IPS-18c (cell line): ENCODE measurements around the gene PSD4.

ENCODE experiments used
- H3K4me3 ChIP-seq: 2 replicates; pipeline ENCODE4 v1.7.0; 2013; ENCODE audit warnings: low read depth, mild to moderate bottlenecking, low read length, moderate library complexity; ENCODE audit not compliant: insufficient read depth
- H3K9me3 ChIP-seq: one replicate; pipeline ENCODE4 v1.6.1; 2013; ENCODE audit warnings: mild to moderate bottlenecking, low read length, moderate library complexity; ENCODE audit not compliant: control insufficient read depth, insufficient read depth

Gene PSD4

DNA sequence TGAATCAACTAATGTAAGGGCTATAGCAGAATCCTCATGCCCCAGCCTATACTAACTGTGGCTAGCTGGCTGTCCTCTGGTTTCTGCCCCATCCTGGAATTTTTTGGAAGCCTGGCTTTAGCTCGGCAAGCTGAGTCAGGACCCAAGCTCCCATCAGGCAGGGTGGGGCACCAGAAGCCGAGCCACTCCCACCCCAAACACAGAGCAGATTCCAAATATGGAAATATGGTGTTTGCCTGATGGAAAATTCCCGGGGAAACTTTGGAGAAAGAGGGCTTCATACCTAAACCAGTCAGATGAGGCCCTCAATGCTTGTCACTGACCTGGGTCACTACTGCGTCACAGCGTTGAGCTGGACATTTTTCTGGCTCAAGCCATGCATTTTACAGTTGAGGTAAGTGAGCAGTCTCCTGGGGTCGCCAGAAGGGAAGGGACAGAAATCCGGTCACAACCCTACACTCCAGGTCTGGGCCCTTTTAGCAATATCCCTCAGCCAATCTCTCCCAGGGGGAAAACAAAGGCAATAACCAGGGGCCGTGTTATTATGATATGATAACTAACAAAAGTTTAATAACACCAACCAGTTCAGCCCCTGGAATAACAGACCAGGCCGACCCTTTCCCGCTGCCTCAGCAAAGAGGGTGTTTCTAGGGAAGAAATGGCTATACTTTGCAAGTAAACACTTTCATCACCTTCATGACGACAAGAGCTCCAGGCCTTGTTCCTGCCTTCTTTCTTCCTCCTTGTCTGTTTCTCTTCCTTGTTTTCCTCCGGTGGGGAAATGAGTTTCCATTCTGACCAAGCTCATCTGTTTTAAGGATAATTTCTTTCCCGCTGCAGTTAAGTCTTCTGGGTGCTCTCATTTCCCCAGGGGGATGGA is 37.7 kb downstream of the PSD4 start:
- H3K9me3 ChIP-seq: no peaks in the 10 kb centered on the region
- H3K4me3 ChIP-seq: no peak overlapping the region

DNA sequence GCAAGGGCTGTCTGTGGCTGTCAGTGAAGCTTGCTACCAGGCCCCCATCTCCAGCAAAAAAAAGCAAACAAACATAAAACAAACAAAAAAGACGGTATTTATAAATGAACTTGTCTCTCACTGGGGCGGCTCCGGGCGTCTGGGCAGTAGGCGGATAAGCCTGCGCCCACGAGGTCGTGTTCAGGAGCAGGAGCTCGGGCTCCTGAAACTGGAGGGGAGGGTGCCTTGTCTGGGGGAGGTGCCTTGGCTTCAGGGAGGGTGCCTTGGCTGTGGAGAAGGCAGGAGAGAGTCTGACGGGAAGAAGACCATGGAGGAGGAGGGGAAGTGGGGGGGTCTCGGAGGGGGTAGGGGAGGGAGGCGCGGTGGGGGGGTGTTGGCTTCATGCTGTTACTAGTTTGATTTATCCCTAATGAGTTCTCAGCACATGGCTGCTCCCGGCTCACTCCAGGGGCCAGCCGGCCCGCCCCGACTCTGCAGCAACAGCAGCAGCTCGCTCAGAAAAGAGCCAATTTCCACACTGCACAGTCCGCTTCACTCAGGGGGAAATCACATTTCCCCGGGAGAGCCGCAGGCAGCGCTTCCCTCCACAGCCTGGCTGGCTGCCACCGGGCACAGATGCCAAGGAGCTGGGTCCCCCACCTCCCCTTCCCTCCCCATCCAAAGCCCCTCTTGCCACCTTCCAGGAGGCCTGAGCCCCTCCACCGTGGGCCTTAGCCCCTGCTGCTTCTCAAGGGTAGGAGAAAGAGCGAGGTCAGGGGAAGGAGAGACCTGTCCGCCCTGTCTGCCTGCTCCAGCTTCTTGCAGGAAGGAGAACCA is 38.7 kb downstream of the PSD4 start:
- Histone ChIP-seq H3K4me3 (no peak overlapping the region), H3K9me3 (no peaks in the 10 kb centered on the region)

DNA sequence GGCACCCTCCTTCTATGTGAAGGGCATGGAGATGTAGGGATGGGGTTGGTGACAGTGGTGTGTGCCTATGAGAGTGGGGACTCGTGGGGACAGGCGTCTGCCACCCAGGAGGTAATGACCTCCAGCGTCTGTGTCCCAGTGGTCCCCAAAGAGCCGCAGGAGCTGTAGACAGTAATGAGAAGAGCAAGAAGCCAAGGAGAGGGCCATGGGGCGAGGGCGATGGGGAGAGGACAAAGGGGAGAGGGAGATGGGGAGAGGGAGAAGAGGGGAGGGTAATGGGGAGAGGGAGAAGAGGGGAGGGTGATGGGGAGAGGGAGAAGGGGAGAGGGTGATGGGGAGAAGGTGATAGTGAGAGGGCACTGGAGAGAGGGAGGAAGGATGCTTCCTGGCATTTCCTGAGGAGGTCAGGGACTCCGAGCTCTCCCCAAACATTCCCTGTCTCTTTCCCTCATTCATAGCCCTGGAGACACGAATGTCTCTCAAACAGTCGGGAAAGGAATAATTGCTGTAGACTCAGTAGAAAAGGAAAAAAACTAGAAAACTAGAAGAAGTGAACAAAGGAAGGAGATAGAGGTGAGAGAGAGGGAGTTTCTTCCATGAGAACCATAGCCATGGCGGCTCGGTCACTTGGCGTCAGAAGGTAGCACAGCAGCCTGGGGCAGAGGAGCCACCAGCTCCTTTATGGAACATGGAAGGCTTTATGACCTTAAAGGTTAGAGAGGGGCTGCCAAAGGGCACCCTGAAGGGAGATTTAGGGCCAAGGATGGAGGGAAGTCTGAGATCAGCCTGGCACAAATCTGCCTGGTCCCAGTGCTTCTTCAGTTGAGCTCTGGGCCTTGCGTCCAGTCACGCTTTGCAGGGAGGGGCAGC is 39.5 kb downstream of the PSD4 start:
- no peak overlapping the region for H3K4me3 ChIP-seq
- H3K9me3 ChIP-seq: no peaks in the 10 kb centered on the region

DNA sequence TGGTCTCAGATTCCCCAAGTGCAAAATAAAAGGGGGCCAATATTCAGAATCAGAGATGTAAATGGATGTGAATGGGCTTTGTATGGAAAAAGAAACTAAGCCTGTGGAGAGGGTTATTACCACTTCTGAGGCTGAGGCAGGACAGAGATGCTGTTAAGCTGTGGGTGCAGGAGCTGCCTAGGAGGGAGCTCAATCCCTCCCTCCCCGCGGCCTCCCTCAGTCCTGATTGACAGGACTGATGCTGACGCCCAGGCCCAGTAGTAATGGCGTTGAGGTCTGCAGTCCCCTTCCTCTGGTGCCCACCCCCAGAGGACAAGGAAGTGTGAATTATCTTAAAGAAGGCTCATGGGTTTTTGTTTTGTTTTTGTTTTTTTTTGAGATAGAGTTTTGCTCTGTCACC is 40.4 kb downstream of the PSD4 start:
- H3K9me3 ChIP-seq: no peaks in the 10 kb centered on the region
- H3K4me3 ChIP-seq: no peak overlapping the region

DNA sequence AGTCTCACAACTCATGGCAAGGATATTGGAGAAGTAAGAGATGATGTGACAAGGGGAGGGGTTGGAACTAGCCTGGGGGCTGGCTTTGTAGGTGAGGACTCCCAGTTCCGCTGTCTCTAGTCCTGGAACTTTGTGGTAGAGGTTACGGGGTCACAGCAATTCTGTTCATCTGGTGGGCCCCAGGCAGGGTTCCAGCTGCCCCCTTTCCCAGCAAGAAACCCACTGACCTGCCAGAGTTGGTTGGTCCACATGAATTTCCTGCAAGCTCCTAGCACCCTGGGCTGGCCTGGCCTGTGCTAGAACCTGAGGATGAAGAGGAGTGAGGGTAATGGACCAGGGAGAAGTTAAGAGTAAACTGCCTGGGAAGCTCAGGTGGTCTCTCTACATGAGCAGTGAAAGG is 41.3 kb downstream of the PSD4 start:
- Histone ChIP-seq H3K4me3 (no peak overlapping the region), H3K9me3 (no peaks in the 10 kb centered on the region)

DNA sequence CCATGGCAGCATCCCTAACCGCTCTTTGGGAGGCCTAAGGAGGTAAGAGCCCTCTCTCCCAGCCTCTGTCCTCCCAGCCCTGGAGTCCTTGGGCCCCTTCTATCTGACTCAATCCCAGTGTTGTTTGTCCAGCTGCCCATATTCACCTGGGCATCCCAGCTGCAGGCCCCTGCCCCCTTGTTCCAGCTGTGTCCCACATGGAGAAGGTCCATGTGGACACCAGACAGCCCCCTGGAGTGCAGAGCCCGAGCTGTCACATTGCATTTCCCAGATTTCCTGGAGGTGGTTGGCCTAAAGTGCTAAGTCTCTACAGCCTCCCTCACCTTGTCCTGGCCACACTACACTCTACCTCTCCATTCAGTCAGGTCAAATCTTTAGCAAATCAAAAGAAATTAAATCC is 42.5 kb downstream of the PSD4 start:
- Histone ChIP-seq H3K4me3 (no peak overlapping the region), H3K9me3 (no peaks in the 10 kb centered on the region)

DNA sequence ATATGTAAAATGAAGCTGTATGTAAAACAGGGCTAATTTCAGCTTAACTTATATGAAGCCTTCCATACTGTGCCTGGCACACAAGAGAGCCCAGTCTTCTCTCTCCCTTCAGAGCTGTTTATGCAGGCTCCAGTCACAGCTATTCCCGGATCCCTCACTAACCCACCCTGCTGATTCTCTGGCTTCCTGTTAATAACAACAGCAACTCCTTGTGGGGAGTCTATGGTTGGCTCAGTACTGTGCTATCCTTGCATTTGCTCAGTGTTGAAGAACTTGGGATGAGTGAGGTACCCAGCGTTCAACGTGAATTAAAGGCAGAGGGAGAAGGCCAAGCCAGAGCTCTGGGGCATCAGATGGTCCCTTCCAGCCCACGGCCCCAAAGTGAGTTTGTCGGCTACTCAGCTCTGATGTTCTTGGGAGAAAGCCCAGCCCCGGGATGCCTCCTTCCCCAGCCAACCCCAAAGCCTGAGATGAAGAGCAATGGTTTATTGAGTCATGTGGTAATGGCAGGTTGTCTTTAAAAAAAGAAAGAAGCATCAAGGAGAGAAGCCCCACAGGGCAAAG is 43.2 kb downstream of the PSD4 start:
- H3K4me3 ChIP-seq: no peak overlapping the region
- no peaks in the 10 kb centered on the region for H3K9me3 ChIP-seq

DNA sequence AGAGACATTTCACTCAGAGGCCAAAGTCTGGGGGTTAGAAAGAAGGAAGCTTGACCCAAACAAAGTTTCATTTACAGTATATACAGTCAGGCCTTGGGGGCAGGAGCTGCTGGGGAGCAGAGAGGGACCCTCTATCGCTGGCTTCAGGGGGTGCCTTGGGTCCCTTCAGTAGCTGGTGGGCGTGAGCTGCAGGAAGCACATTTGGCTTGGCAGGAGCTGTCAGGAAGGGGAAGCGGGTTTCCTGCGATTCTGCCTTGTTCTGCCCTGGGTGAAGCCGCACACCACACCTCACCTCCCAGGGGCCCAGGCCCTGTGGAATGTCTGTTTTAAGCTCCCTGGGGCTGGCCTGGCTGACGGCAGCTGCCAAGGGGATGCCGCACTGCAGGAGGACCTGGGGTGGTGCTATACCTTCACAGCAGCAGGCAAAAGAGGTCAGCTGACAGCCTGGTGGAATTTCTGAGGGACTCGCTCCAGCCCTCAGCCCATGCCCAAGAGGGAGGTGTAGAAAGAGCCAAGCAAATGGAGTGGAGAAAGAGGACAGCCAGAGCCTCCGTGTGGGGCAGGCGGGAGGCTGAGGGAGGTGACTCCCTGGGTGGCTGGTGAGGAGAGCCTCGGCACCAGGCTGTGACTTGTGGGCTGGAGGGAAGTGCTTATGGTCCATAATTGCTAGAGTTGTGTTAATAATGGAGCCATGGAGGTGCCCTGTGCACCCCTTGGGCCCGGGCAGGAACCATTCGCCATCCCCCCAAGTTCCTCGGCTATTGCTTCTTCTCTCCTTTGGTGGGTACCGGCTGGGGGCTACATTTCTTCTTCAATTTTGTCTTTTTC is 43.9 kb downstream of the PSD4 start:
- Histone ChIP-seq H3K9me3 (no peaks in the 10 kb centered on the region), H3K4me3 (no peak overlapping the region)

DNA sequence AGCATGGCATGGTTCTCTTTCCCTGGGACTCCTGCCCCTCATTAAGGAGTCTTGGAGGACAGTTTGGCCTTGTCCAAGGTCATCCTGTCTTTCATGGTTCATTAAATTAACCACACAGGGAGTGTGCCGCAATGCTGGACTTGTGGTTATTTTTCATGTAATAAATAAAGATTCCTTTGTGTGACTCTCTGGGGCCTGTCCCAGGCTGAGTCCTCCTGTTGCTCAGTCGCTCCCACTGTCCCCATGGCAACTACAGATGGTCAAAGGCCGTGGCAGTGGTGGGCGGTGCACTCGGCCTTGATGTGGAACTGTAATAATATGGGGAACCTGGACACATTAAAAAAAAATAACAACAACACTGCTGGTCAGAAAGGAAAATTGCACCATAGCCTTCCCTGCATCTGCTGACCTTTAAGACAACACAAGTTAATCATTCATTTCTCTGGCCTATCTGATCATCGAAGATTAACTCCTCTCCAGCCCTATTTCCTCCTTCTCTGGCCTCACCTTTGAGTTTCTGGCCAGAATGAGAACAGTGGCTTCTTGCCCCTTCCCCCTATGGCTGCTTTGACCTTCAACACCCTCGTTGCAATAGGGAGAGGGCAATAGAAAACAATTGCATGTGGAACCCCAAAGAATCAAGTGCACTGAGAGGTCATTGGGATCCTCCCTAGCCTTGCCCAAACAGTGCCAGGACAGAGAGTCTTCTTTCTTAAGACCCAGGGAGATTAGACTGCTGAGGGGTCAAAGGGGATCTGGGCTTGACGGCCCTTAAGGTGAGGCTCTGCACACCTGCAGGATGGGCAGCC is 44.7 kb downstream of the PSD4 start:
- no peaks in the 10 kb centered on the region for H3K9me3 ChIP-seq
- H3K4me3 ChIP-seq: no peak overlapping the region

DNA sequence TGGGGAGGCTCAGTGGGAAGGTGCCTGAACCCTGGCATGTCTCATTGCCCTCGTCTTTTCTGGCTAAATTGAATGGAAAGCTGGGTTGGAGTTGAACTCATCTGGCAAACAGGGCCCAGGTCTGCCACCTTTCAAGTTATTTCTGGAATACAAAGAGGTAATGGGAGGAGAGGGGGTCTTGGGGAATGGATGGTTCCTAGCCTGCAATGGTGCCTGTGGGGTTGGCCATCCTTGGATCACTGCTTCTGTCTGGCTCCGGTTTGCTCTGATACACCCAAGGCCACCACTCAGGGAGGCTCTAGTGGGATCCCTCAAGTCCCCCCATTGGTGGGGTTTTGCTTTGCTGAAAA is 45.3 kb downstream of the PSD4 start:
- Histone ChIP-seq H3K9me3 (no peaks in the 10 kb centered on the region), H3K4me3 (no peak overlapping the region)

DNA sequence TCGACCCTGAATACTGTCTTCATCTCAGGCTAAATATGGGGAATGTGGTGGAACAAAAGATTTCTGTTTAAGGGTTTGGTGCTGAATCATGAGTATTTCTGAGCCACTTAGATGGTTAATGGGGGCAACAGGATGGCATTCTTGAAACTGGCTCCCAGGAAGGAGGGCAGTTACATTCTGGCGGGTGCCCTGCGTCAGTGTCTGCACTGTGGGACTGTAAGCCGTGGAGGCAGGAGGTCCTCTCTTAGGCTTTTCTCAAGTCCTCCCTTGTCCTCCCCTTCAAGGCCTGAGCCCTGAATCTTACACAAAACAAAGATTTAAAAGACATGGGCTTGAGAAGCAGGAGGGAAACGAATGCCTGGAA is 45.7 kb downstream of the PSD4 start:
- H3K4me3 ChIP-seq: no peak overlapping the region

DNA sequence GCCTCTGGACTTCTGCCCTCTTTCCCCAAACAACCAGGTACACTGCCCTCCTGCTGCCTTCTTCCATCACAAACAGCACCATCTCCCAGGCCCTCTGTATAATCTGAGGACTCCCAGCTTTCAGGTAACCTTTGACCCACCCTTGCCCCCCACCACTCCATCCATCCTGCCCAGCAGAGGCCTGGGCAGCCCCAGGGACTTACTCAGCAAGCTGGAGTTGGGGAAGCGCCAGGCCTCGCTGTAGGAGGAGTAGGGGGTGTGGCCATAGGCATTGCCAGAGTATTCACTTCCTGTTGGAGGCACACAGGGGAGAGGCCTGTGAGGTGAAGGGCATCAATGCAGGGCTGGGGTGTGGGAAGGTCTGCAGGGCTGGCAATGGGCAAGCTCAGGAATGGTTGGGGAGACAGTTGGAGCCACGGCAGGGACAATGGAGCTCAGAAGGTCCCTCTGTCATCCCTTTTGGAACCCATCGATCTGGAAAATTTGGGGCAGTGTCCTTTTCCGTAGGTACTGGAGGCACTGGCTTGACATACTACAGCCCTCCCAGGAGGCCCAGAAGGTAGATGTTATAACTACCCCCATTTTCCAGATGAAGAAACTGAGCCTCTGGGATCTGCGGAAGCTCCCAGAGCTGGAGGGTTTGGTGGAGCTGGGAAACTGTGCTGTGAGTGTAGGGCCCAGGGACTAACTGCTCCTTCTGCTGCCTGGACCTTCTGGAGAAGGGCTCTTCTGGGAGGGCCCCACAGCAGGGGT is 46.3 kb downstream of the PSD4 start:
- no peak overlapping the region for H3K4me3 ChIP-seq
- no peaks in the 10 kb centered on the region for H3K9me3 ChIP-seq

More for the DNA sequence above, 45.7 kb downstream of the PSD4 start:
- H3K9me3 ChIP-seq: no peaks in the 10 kb centered on the region

DNA sequence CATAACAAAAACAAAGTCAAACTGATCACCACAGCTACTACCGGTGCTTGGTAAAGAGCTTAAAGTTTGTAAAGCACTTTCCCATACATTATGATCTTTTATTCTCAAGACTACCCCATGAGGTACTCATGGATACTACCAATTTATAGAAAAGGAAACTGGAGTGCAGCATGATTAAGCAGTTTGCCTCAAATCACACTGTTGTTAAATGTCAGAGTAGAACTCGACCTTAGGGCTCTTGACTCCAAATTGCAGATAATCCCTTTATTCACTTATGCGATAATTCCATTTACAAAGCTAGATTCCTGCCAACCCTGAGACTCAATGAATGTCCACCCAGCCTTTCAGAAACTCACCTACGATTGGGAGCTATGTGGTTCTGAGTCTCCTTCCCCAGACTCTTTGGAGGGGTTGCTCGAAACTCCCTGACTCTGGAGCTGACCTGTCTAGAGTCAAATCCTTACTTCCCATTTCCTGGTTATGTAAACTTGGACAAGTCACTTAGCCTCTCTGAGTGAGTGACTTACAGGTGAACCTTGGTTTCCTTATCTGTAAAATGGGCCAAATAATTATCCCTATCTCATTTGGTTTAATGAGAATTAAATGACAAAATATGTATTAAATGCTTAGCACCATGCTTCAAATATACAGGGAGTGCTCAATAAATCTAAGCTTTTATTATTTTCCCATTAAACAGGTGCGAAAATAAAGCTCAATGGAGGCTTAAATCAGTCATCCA is 47.4 kb downstream of the PSD4 start:
- Histone ChIP-seq H3K9me3 (no peaks in the 10 kb centered on the region), H3K4me3 (no peak overlapping the region)

DNA sequence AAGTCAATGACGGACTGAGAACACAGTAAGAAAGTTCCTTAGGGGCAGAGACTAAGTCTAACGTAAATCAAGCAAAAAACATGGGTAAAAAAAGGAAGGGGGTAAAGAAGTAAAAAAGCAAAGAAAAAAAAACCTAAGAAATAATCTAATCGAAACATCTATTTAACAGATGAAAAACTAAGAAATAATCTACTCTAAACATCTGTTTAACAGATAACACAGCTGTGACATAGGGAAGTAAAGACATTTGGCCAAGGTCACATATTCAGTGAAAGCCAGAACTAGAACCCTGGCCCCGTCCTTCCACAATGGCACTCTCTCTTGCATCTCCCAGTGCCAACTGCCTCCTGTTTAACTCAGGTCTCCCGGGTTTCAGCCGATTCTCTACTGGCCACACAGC is 48.1 kb downstream of the PSD4 start:
- Histone ChIP-seq H3K4me3 (no peak overlapping the region), H3K9me3 (no peaks in the 10 kb centered on the region)

DNA sequence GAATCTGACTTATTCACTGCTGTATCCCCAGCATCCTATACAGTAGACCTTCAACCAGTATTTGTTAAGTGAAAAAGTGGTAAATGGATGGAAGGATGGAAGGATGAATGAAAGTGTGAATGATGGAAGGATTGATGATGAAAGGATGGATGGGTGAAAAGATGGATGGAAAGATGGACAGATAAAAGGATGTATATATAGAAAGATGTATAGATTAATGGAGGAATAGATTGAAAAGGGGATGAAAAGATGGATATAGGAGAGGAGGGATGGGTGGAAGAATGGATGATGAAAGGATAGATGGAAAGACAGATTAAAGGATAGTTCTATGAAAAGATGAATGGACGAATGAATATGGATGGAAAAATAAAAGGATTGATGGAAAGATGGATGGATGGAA is 50.0 kb downstream of the PSD4 start:
- peaks cover 4% of the 10 kb centered on the region for H3K9me3 ChIP-seq
- H3K4me3 ChIP-seq: no peak overlapping the region
